HG03175 (cell line): ENCODE data around the gene EFNA4.
A peak's percentile ranks its signal among the peaks of the same experiment; 100 is the strongest.

Experiments used
- ATAC-seq: cut with Tn5 transposase; IDR thresholded peaks from one replicate; pipeline ENCODE4 v1.9.1; 2021; ENCODE audit warnings: mild to moderate bottlenecking, moderate library complexity; ENCODE audit not compliant: unreplicated experiment

EFNA4 gene

DNA sequence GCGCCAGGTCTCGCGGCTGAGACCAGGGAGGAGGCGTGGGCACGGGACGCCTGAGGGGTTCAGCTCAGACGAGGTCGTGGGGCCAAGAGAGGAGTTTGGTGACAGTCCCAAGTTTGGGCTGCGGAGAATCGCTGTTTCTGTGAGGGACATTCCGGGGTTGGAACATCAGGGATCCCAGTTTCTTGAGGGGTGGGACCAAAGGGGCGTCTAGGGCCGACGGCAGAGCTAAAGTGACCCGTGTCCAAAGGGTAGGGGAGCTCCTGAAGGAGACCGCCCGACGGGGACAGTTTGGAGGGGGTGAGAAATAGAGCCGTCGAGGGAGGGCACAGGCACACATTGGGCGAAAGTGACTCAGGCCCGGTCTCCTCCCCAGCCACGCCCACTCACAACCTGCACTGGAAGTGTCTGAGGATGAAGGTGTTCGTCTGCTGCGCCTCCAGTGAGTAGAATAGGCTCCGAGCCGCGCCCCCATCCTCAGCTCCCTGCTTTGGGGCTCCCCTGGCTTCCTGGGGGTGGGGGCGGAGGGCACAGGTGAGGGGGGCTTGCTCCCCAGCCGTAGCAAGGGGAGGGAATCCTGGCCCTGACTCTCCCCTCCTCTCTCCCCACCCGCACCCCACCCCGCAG lies 22.1 kb downstream of the EFNA4 start:
- ATAC-seq, result no peak

GRCh38 chr1:155086128-155086741 lies 22.7 kb downstream of the EFNA4 start:
- ATAC-seq, result no peak

GRCh38 chr1:155086856-155087535 lies 23.5 kb downstream of the EFNA4 start:
- no peak for ATAC-seq

GRCh38 chr1:155091071-155092051 lies 27.8 kb downstream of the EFNA4 start:
- ATAC-seq, result peak; percentile 46

GRCh38 chr1:155092131-155092530 lies 28.6 kb downstream of the EFNA4 start:
- no peak for ATAC-seq

DNA sequence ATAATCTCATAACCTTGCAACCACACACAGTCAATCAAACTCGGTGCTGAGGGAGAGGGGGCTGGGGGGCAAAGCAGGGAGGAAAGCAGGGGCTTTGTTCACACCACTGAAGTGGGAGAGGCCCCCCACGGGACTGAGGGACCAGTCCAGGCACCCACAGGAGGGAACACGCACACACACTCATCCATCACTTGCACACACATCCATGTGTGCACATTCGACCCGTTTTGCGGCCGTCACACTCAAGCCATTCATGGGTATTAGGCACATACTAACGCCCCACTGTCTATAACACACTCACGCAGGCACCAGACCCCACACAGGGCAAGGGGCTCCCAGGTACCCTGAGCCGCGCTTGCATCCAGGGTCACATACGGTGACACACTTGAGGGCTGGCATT lies 29.1 kb downstream of the EFNA4 start:
- ATAC-seq, result no peak

GRCh38 chr1:155093911-155094621 lies 30.5 kb downstream of the EFNA4 start:
- no peak for ATAC-seq

GRCh38 chr1:155094622-155094948 lies 31.0 kb downstream of the EFNA4 start:
- ATAC-seq, result no peak

DNA sequence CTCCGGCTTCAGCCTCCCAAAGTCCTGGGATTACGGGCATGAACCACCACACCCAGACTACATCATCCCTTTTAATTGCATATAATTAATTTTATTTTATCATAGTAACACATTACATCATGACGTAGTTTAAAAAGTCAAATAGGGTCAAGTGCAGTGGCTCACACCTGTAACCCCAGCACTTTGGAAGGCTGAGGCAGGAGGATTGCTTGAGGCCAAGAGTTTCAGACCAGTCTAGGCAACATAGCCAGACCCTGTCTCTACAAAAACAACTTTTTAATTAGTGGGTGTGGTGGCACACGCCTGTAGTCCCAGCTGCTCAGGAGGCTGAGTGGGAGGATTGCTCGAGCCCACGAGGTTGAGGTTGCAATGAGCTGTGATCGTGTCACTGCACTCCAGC lies 35.8 kb downstream of the EFNA4 start:
- ATAC-seq, result no peak

DNA sequence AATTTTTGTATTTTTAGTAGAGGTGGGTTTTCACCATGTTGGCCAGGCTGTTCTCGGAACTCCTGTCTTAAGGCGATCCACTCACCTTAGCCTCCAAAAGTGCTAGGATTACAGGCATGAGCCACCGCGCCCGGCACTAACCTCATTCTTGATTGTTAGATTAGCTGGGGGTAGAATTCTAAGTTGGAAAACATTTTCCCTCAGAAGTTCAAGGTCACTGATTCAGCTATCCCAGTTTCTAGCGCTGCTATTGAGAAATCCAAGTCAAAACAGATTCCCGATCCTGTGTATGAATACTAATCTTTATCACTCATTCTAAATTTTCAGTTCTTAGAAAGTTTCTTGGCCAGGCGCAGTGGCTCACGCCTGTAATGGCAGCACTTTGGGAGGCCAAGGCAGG lies 39.8 kb downstream of the EFNA4 start:
- no peak for ATAC-seq

DNA sequence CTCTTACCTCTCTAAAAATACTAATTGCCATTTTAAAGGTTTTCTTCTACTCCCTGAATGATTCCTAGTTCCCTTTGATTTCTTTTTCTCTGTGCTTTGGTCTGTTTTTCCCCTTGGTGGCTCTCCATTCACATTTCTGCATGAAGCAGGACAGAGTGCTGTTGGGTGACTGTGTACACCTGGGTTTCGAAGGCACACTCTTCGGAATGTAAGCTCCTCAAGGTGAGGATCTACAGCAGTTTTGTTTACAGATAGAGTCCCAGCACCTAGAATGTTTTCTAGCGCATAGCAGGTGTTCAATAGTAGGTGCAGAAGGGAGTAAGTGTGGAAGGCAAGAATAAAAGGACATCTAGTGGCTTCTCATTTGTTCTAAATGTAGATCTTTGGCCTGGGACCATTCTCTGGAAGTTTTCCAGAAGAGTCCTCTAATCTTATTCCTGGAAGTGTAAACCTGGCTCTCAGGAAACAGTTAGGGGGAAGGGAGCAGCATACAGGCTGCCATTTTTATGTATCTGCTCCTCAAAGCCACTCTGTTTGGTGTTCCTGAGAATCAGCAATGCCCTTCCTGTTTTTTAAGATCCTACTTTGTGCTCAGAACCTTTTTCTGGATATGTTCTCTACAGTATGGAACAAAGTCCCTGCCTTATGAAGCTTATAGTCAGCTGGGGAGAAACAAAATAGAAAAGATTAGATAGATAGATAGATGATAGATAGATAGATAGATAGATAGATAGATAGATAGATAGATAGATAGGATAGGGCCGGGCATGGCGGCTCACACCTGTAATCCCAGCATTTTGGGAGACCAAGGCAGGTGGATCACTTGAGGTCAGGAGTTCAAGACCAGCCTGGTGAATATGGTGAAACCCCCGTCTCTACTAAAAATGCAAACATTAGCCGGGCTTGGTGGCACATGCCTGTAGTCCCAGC lies 41.3 kb downstream of the EFNA4 start:
- no peak for ATAC-seq

- no peak for ATAC-seq
These were observed 42.1 kb downstream of the EFNA4 start for GRCh38 chr1:155105604-155106011.

DNA sequence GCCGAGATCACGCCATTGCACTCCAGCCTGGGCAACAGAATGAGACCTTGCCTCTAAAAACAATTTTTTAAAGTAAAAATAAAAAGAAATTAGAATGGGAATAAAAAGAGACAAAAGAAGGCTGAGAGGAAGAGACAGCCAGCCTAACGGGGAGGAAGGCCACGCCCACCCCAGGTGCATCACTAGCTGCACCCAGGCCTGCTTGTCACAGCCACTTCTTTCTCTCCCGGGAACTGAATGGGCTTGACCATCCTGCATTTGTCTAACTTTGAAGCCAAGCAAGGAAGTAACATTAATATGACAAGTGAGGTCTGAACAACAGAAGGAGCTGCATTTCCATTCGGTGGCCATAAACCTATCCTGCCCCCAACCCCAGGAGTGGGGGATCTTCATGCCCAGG lies 43.3 kb downstream of the EFNA4 start:
- ATAC-seq, result no peak

DNA sequence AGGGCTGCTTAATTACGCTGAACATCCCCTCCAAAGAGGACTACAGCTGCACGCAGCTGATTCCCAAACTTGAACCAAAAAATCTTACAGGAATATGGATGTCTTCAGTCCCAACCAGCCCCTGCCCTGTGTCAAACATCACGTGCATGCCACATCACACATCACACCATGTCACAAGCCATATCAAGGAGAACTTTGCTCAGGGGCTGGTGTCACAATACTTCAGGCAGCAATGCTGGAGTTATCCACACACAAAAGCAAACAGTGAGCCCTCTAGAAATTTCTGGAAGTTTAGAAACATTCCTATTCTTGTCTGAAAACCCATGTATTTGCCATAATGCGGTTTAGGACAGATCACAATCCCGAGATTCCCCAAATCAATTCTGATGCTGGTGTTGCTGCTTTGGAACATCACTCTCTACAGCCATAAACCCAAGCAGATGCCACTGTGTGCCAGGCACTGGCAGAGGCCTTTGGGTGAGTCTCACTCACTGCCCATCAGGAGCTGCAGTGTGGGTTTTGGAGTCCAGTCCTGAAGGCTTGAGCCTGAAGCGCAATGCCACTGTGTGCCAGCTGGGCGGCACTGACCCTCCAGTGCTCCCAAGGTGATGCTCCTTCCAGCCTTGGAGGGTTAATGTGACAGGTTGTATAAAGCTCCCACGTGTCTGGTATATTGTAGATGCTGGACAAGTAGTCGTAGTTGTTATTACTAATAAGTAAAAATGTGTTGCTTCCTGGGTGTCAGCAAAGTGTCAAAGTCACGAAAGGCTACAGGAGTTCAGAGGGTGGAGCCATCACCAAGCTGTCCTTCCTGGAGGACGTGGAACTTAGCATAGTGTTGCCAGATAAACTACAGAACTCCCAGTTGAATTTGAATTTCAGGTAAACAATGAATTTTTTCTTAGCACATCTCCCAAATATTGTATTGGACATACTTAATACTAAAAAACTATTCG lies 44.0 kb downstream of the EFNA4 start:
- no peak for ATAC-seq

- no peak for ATAC-seq
These were observed 44.8 kb downstream of the EFNA4 start for GRCh38 chr1:155108296-155108695.

DNA sequence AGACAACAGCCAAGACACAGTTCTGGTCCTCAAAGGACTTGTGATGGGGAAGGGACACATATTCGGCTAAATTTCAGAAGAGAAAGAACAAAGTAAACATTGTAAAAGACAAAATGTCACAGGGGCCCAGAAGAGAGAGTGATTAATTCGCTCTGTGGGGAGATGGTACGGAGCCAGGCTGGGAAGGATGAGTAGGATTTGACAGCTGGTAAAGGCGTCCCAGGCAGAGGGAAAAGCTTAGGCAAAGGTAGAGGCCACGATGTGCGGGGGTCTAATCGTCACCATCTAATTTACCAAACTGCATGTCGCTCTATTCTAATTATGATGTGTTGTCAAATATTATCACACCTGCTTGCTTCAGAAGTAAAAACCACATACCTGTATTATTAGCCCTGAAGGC lies 46.8 kb downstream of the EFNA4 start:
- ATAC-seq, result no peak

DNA sequence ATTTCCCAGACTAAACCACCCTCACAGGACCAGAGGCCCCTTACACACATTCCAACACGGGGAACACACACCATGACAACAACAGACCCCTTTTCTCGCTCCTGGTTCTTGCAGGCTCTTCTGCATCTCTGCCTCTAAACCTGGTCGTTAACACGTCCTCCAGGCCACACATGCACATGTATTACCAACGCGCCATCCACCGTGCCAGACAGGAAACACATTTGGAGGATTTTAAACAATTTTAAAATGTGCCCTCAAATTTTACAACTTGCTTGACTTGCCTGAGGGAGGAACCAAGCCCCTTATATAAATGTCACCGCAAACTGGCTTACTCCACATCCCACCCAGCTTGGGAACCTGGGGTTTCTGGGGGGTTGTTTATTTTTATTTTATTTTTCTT lies 47.3 kb downstream of the EFNA4 start:
- no peak for ATAC-seq

GRCh38 chr1:155113450-155113980 lies 50.0 kb downstream of the EFNA4 start:
- ATAC-seq, result no peak
